CD4-positive, alpha-beta memory T cell (primary cell): ENCODE results near the gene ELP6. TPM values are rescaled to one million over a fixed set of nuclear protein-coding genes. Genes with fewer than 3 reads are reported as not detected.

ENCODE experiments used
- CTCF ChIA-PET: fragments of 350-600 bp; sonication (Branson Sonifier 250); formaldehyde crosslinking; loops from one replicate; lab custom pipeline; 2021; ENCODE audit warnings: inconsistent platforms; ENCODE audit not compliant: partially characterized antibody; lab: Charles Lee
- POLR2A ChIA-PET: fragments of 350-600 bp; sonication (Branson Sonifier 250); formaldehyde crosslinking; loops from one replicate; lab custom pipeline; 2021; ENCODE audit not compliant: partially characterized antibody; lab: Charles Lee
- DNase-seq, 5 donors: peaks; one replicate each; pipeline versions ENCODE4 v3.0.0 to v3.0.0-alpha.2; 2020 to 2022; ENCODE audit warnings: mixed read lengths in 1 of 5
- H3K27ac ChIP-seq: one replicate; pipeline ENCODE4 v1.7.0; 2013; ENCODE audit warnings: low read depth, low read length
- H3K27me3 ChIP-seq: 2 replicates; pipeline ENCODE4 v1.7.0; 2013; ENCODE audit warnings: mild to moderate bottlenecking, low read length, moderate library complexity; ENCODE audit not compliant: insufficient read depth
- H3K36me3 ChIP-seq: 2 replicates; pipeline ENCODE4 v1.7.0; 2013; ENCODE audit warnings: mild to moderate bottlenecking, low read length, moderate library complexity; ENCODE audit not compliant: insufficient read depth
- H3K4me1 ChIP-seq: 2 replicates; pipeline ENCODE4 v1.7.0; 2013; ENCODE audit warnings: mild to moderate bottlenecking, low read length, moderate library complexity; ENCODE audit not compliant: insufficient read depth
- H3K4me3 ChIP-seq, 2 donors: one replicate each; pipeline ENCODE4 v1.7.0; 2013; ENCODE audit warnings: low read length in 2 of 2, mild to moderate bottlenecking in 1 of 2
- H3K9me3 ChIP-seq, 2 donors: one replicate each; pipeline ENCODE4 v1.7.0; 2013; ENCODE audit warnings: low read length in 2 of 2, control low read depth in 1 of 2; ENCODE audit not compliant: control insufficient read depth in 1 of 2
- H3K27ac Mint-ChIP-seq, 7 donors: one replicate each; pipeline ENCODE4 v1.8.0; 2020 to 2021; ENCODE audit warnings: mixed read lengths in 7 of 7, mild to moderate bottlenecking in 6 of 7, inconsistent platforms in 3 of 7, moderate library complexity in 3 of 7
- H3K27me3 Mint-ChIP-seq, 2 donors: one replicate each; pipeline ENCODE4 v1.8.0; 2020 to 2021; ENCODE audit warnings: mixed read lengths in 2 of 2
- H3K36me3 Mint-ChIP-seq, 2 donors: one replicate each; pipeline ENCODE4 v1.8.0; 2020 to 2021; ENCODE audit warnings: mixed read lengths in 2 of 2, inconsistent platforms in 1 of 2, mild to moderate bottlenecking in 1 of 2
- H3K4me1 Mint-ChIP-seq, 4 donors: one replicate each; pipeline ENCODE4 v1.8.0; 2020 to 2021; ENCODE audit warnings: mixed read lengths in 4 of 4, mild to moderate bottlenecking in 1 of 4
- H3K4me3 Mint-ChIP-seq, 8 donors: one replicate each; pipeline ENCODE4 v1.8.0; 2020 to 2021; ENCODE audit warnings: mixed read lengths in 8 of 8, mild to moderate bottlenecking in 7 of 8, moderate library complexity in 6 of 8, inconsistent platforms in 3 of 8
- H3K9me3 Mint-ChIP-seq, 8 donors: one replicate each; pipeline ENCODE4 v1.8.0; 2020 to 2021; ENCODE audit warnings: mixed read lengths in 8 of 8, mild to moderate bottlenecking in 5 of 8, inconsistent platforms in 3 of 8, moderate library complexity in 1 of 8
- intact Hi-C: fragments of 100-400 bp; cut with micrococcal nuclease; formaldehyde crosslinking; loops from one replicate; pipeline ENCODE4 v1.15.1; 2023
- polyA plus RNA-seq, 2 donors: library from polyadenylated mRNA; unstranded; fragments of 300-500 nt; fragmentation: Illumina TruSeq; gene quantifications; one replicate each; pipeline ENCODE4 v1.2.3, GENCODE V29; 2021
- total RNA-seq, 2 experiments: library from RNA; stranded (reverse); gene quantifications; one replicate each; pipeline ENCODE4 v1.2.3, GENCODE V29; 2021

ELP6 gene
- total and polyA plus RNA-seq, 4 experiments from 2014 or later = 24.8 to 45.7 (median 32.8) TPM

DNA sequence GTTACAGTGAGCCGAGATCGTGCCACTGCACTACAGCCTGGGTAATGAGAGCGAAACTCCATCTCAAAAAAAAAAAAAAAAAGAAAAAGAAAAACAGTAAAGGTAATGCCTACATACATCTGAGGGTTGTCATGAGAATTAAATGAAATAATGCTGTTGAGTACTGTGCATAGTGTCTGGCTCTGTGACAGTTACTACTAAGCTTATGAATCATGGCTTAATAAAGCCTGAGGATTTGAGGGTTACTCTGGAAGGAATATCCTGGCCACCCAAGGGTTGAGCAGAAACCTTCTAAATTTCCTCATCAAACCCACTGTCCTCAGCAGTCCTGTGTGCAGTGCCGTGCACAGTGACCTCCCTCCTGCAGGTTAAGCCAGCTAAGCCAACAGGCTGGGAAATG lies 26.8 kb upstream of the ELP6 start:
- no peaks in the 10 kb centered on the region for H3K36me3 Mint-ChIP-seq
- ChIA-PET POLR2A (interaction anchor here (0.6 kb wide), 1 partner anchor 1897 kb away, joined by 3 read pairs; no protein-coding TSS in a partner anchor), CTCF (interaction anchor here (0.7 to 1.3 kb wide), 2 partner anchors 11 to 18 kb away, joined by 3 to 4 read pairs; no protein-coding TSS in a partner anchor)
- H3K27me3 ChIP-seq = no peaks in the 10 kb centered on the region
- H3K27me3 Mint-ChIP-seq = peaks cover 3 to 10% of the 10 kb centered on the region in 2 donors
- peaks cover 0 to 2% (median 0%) of the 10 kb centered on the region in 4 donors for H3K4me1 Mint-ChIP-seq
- no peaks in the 10 kb centered on the region for H3K4me1 ChIP-seq
- no peak overlapping the region for H3K4me3 ChIP-seq
- no peak overlapping the region for H3K27ac Mint-ChIP-seq
- no peaks in the 10 kb centered on the region for H3K36me3 ChIP-seq
- intact Hi-C loops = no loop called here
- H3K9me3 Mint-ChIP-seq = no peaks in the 10 kb centered on the region
- no peak overlapping the region for H3K27ac ChIP-seq
- no peak overlapping the region for H3K4me3 Mint-ChIP-seq
- H3K9me3 ChIP-seq = no peaks in the 10 kb centered on the region
- DNase-seq = no peak

GRCh38 chr3:47536967-47537366 lies 23.5 kb upstream of the ELP6 start:
- no peak overlapping the region for H3K4me3 Mint-ChIP-seq
- intact Hi-C loops = no loop called here
- H3K4me1 ChIP-seq = no peaks in the 10 kb centered on the region
- H3K9me3 ChIP-seq = no peaks in the 10 kb centered on the region
- no peaks in the 10 kb centered on the region for H3K36me3 ChIP-seq
- no peak overlapping the region for H3K27ac ChIP-seq
- DNase-seq = no peak
- ChIA-PET CTCF (interaction anchor here (0.5 kb wide), 1 partner anchor 59 kb away, joined by 3 read pairs; no protein-coding TSS in a partner anchor), POLR2A (no interaction called here)
- no peak overlapping the region for H3K27ac Mint-ChIP-seq
- H3K27me3 Mint-ChIP-seq = peaks cover 7 to 19% of the 10 kb centered on the region in 2 donors
- no peaks in the 10 kb centered on the region for H3K27me3 ChIP-seq
- H3K36me3 Mint-ChIP-seq = no peaks in the 10 kb centered on the region
- no peak overlapping the region for H3K4me3 ChIP-seq
- no peaks in the 10 kb centered on the region for H3K4me1 Mint-ChIP-seq
- H3K9me3 Mint-ChIP-seq = no peaks in the 10 kb centered on the region

DNA sequence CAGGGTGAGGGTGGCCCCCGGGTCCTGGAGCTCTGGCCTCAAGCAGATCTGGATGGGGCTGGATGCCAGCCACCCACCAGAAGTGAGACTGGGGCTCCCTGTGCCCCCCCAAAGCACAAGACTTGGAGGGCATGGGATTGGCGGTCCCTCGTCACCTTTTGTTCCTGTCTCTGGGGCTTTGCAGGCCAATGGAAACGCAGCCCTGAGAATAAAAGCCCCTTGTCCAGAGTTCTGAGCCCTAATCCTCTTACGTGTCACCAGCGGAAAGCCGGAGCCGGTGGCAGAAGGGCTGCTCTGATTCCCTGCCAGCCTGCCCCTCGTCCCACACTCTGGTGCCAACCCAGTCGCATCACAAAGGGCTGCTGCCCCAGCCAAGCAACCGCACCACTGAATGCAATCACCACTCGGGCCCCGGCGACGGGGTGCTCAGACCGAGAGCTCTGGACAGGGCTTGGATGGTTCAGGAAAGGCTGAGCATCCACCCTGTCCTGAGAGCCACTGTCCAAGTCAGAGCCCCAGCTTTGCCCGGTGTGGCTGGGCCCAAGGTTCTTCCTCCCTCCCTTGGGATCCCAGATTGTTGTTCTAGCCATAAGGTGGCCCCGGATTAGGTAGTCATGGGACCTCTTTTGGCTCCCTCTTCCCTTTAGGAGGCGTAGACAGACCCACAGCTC lies 22.8 kb upstream of the ELP6 start:
- DNase-seq = no peak
- no peaks in the 10 kb centered on the region for H3K4me1 Mint-ChIP-seq
- H3K9me3 ChIP-seq = no peaks in the 10 kb centered on the region
- ChIA-PET CTCF (interaction anchor here (0.5 kb wide), 1 partner anchor 58 kb away, joined by 3 read pairs; no protein-coding TSS in a partner anchor), POLR2A (no interaction called here)
- no peak overlapping the region for H3K4me3 Mint-ChIP-seq
- H3K4me1 ChIP-seq = no peaks in the 10 kb centered on the region
- no peaks in the 10 kb centered on the region for H3K9me3 Mint-ChIP-seq
- H3K27ac Mint-ChIP-seq = no peak overlapping the region
- H3K27me3 ChIP-seq = no peaks in the 10 kb centered on the region
- no peak overlapping the region for H3K4me3 ChIP-seq
- intact Hi-C loops = no loop called here
- H3K36me3 ChIP-seq = no peaks in the 10 kb centered on the region
- H3K36me3 Mint-ChIP-seq = no peaks in the 10 kb centered on the region
- H3K27me3 Mint-ChIP-seq = peaks cover 7 to 19% of the 10 kb centered on the region in 2 donors
- no peak overlapping the region for H3K27ac ChIP-seq

DNA sequence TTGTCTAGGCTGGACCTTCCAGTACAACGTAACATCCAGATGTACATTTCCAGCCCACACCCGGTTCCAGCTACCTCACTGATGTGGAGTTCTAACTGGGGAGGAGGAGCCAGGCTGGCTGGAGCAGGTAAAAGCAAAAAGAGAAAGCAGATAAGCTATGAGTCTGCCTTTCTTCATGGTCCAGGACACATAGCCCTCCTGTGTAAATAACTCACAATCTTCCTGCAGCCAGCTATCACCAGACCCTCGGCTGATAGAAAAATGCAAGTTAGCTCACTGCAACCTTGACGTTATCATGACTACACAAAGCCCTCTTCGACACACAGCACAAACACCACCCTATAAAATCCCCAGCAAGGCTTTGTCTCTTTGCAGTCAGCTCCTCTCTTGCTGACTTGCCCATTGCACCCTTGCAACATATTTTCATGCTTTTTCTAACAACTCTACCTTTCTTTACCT lies 20.5 kb upstream of the ELP6 start:
- H3K36me3 Mint-ChIP-seq = no peaks in the 10 kb centered on the region
- peaks cover 7 to 19% of the 10 kb centered on the region in 2 donors for H3K27me3 Mint-ChIP-seq
- Histone ChIP-seq H3K4me1 (no peaks in the 10 kb centered on the region), H3K36me3 (no peaks in the 10 kb centered on the region), H3K27ac (no peak overlapping the region), H3K27me3 (no peaks in the 10 kb centered on the region), H3K9me3 (no peaks in the 10 kb centered on the region), H3K4me3 (no peak overlapping the region)
- H3K9me3 Mint-ChIP-seq = peaks cover 0 to 1% (median 0%) of the 10 kb centered on the region in 8 donors
- POLR2A ChIA-PET = no interaction called here
- peak overlapping the region in 1 of 7 donors; percentile 7 for H3K27ac Mint-ChIP-seq
- CTCF ChIA-PET = interaction anchor here (3.9 kb wide), 1 partner anchor 12 kb away, joined by 13 read pairs; no protein-coding TSS in a partner anchor
- intact Hi-C loops = no loop called here
- DNase-seq = no peak
- H3K4me3 Mint-ChIP-seq = no peak overlapping the region
- no peaks in the 10 kb centered on the region for H3K4me1 Mint-ChIP-seq

DNA sequence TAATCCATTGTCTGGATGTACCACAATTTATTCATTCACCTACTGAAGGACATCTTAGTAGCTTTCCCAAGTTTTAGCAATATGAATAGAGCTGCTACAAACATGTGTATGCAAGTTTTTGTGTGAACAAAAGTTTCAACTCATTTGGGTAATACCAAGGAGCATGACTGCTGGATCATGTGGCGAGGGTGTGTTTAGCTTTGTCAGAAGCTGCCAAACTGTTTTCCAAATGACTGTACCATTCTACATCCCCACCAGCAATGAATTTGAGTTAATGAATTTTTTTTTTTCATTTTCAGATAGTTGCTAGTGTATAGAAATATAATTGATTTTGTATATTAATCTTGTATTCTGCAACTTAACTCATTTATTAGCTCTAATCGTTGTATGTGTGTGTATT lies 20.0 kb upstream of the ELP6 start:
- Histone ChIP-seq H3K27me3 (no peaks in the 10 kb centered on the region), H3K4me3 (no peak overlapping the region), H3K36me3 (no peaks in the 10 kb centered on the region), H3K27ac (no peak overlapping the region), H3K4me1 (no peaks in the 10 kb centered on the region), H3K9me3 (no peaks in the 10 kb centered on the region)
- POLR2A ChIA-PET = no interaction called here
- intact Hi-C loops = no loop called here
- H3K4me3 Mint-ChIP-seq = no peak overlapping the region
- no peaks in the 10 kb centered on the region for H3K36me3 Mint-ChIP-seq
- H3K9me3 Mint-ChIP-seq = peaks cover 0 to 4% (median 0%) of the 10 kb centered on the region in 8 donors
- H3K4me1 Mint-ChIP-seq = no peaks in the 10 kb centered on the region
- peaks cover 4 to 15% of the 10 kb centered on the region in 2 donors for H3K27me3 Mint-ChIP-seq
- DNase-seq = no peak
- H3K27ac Mint-ChIP-seq = no peak overlapping the region
- CTCF ChIA-PET = interaction anchor here (3.9 kb wide), 1 partner anchor 11 kb away, joined by 13 read pairs; no protein-coding TSS in a partner anchor

- POLR2A ChIA-PET = no interaction called here
Observed at GRCh38 chr3:47527952-47528725, 14.6 kb upstream of the ELP6 start.

GRCh38 chr3:47525617-47526016 lies 12.1 kb upstream of the ELP6 start:
- no peak overlapping the region for H3K27ac ChIP-seq
- Mint-ChIP-seq H3K9me3 (peaks cover 0 to 12% (median 5%) of the 10 kb centered on the region in 8 donors), H3K4me1 (peaks cover 0 to 1% (median 0%) of the 10 kb centered on the region in 4 donors), H3K27me3 (no peaks in the 10 kb centered on the region), H3K27ac (no peak overlapping the region), H3K4me3 (no peak overlapping the region), H3K36me3 (peaks cover 0 to 4% of the 10 kb centered on the region in 2 donors)
- no peaks in the 10 kb centered on the region for H3K27me3 ChIP-seq
- CTCF ChIA-PET = interaction anchor here (1.0 kb wide), 1 partner anchor 27 kb away, joined by 3 read pairs; no protein-coding TSS in a partner anchor
- POLR2A ChIA-PET = no interaction called here
- no peak overlapping the region for H3K4me3 ChIP-seq
- no peaks in the 10 kb centered on the region for H3K36me3 ChIP-seq
- H3K4me1 ChIP-seq = no peaks in the 10 kb centered on the region
- intact Hi-C loops = no loop called here
- no peak for DNase-seq
- H3K9me3 ChIP-seq = no peaks in the 10 kb centered on the region

More at GRCh38 chr3:47527952-47528725, 14.6 kb upstream of the ELP6 start:
- intact Hi-C loops = no loop called here
- Histone ChIP-seq H3K27me3 (no peaks in the 10 kb centered on the region), H3K9me3 (no peaks in the 10 kb centered on the region), H3K4me1 (no peaks in the 10 kb centered on the region), H3K4me3 (no peak overlapping the region), H3K36me3 (no peaks in the 10 kb centered on the region), H3K27ac (no peak overlapping the region)
- Mint-ChIP-seq H3K27ac (peak overlapping the region in 1 of 7 donors; percentile 22), H3K27me3 (peaks cover 0 to 1% of the 10 kb centered on the region in 2 donors), H3K9me3 (peaks cover 0 to 12% (median 5%) of the 10 kb centered on the region in 8 donors), H3K4me3 (no peak overlapping the region), H3K4me1 (no peaks in the 10 kb centered on the region), H3K36me3 (peaks cover 0 to 4% of the 10 kb centered on the region in 2 donors)
- no peak for DNase-seq
- CTCF ChIA-PET = no interaction called here
